PC-3 (cell line): ENCODE results near the gene SHISA6. TPM values are rescaled to one million over a fixed set of nuclear protein-coding genes. Genes with fewer than 3 reads are reported as not detected.

Experiments used
- ATAC-seq: fragments of 200-7000 bp; cut with Tn5 transposase; 2 replicates; pipeline ENCODE4 v1.9.1; 2020; ENCODE audit warnings: mild to moderate bottlenecking, moderate library complexity
- BruUV-seq: library from RNA; stranded (reverse); fragments of 400-500 nt; replicated peaks from 2 replicates; lab custom pipeline; 2021; lab: Mats Ljungman, UMichigan
- CTCF ChIA-PET: fragments of 300-600 bp; sonication (Branson Sonifier 250); formaldehyde crosslinking; loops from one replicate; lab custom pipeline; 2022; ENCODE audit warnings: antibody characterized with exemption; lab: Charles Lee
- POLR2A ChIA-PET: fragments of 300-600 bp; sonication (Branson Sonifier 250); formaldehyde crosslinking; loops from one replicate; lab custom pipeline; 2022; ENCODE audit warnings: antibody characterized with exemption; ENCODE audit not compliant: unreplicated experiment; lab: Charles Lee
- DNase-seq: peaks from one replicate; pipeline ENCODE4 v3.0.0-alpha.2; 2015
- H2AFZ ChIP-seq: fragments of 300-600 bp; sonication (generic); 2 replicates; pipeline ENCODE4 v1.6.0; 2016; ENCODE audit warnings: antibody characterized with exemption, low read length
- H3F3A ChIP-seq: fragments of 300-600 bp; sonication (generic); one replicate; pipeline ENCODE4 v1.6.0; 2017; ENCODE audit warnings: antibody characterized with exemption, low read length, control low read depth, mild to moderate bottlenecking; ENCODE audit not compliant: unreplicated experiment
- H3K27ac ChIP-seq: fragments of 300-600 bp; sonication (generic); 2 replicates; pipeline ENCODE4 v1.5.1; 2016; ENCODE audit warnings: mild to moderate bottlenecking, low read length
- H3K27me3 ChIP-seq: fragments of 300-600 bp; sonication (generic); 2 replicates; pipeline ENCODE4 v1.6.1; 2016; ENCODE audit warnings: low read length, mixed read lengths
- H3K36me3 ChIP-seq: fragments of 300-600 bp; sonication (generic); 2 replicates; pipeline ENCODE4 v1.6.1; 2016; ENCODE audit warnings: low read depth, mixed run types, low read length, mixed read lengths
- H3K4me1 ChIP-seq: fragments of 300-600 bp; sonication (generic); 2 replicates; pipeline ENCODE4 v1.5.1; 2016; ENCODE audit warnings: low read length; ENCODE audit not compliant: insufficient read depth
- H3K4me2 ChIP-seq: fragments of 300-600 bp; sonication (generic); 2 replicates; pipeline ENCODE4 v1.6.0; 2016; ENCODE audit warnings: low read length
- H3K4me3 ChIP-seq: fragments of 300-600 bp; sonication (generic); 2 replicates; pipeline ENCODE4 v1.5.1; 2016; ENCODE audit warnings: mild to moderate bottlenecking, low read length, mixed read lengths
- H3K79me2 ChIP-seq: fragments of 300-600 bp; sonication (generic); 2 replicates; pipeline ENCODE4 v1.6.1; 2017; ENCODE audit warnings: low read length, mixed read lengths
- H3K9ac ChIP-seq: fragments of 300-600 bp; sonication (generic); 2 replicates; pipeline ENCODE4 v1.6.0; 2016; ENCODE audit warnings: mild to moderate bottlenecking, low read length
- H3K9me2 ChIP-seq: fragments of 300-600 bp; sonication (generic); replicated peaks from 2 replicates; pipeline ENCODE4 v1.6.1; 2016; ENCODE audit warnings: mixed run types, low read length, mixed read lengths
- H3K9me3 ChIP-seq: fragments of 300-600 bp; sonication (generic); 2 replicates; pipeline ENCODE4 v1.6.1; 2016; ENCODE audit warnings: low read length, mixed read lengths
- H4K20me1 ChIP-seq: fragments of 300-600 bp; sonication (generic); 2 replicates; pipeline ENCODE4 v1.6.1; 2016; ENCODE audit warnings: low read length, mixed read lengths
- CTCF ChIP-seq: fragments of 300-600 bp; sonication (generic); conservative IDR thresholded peaks from 2 replicates; pipeline ENCODE4 v1.5.1; 2017; ENCODE audit warnings: antibody characterized with exemption, low read depth, mild to moderate bottlenecking, low read length
- EZH2 ChIP-seq: fragments of 300-600 bp; sonication (generic); IDR thresholded peaks from one replicate; pipeline ENCODE4 v1.6.1; 2017; ENCODE audit warnings: antibody characterized with exemption, mild to moderate bottlenecking, low read length; ENCODE audit not compliant: unreplicated experiment
- EZH2phosphoT487 ChIP-seq: fragments of 300-600 bp; sonication (generic); IDR thresholded peaks from 2 replicates; pipeline ENCODE4 v1.6.1; 2018; ENCODE audit warnings: mild to moderate bottlenecking, antibody characterized with exemption, low read length, borderline replicate concordance
- intact Hi-C: fragments of 100-400 bp; cut with micrococcal nuclease; formaldehyde crosslinking; loops from 2 replicates; pipeline ENCODE4 v1.9.0; 2023
- total RNA-seq: library from RNA; depleted of rRNA; stranded (reverse); fragments of >200 nt; gene quantifications from 2 replicates; pipeline ENCODE4 v1.2.3, GENCODE V29; 2014

Gene SHISA6
- total RNA-seq, 1 experiment from 2014 or later, result not detected

- Histone ChIP-seq H3K9ac (no peak overlapping the region), H3K27me3 (no peaks in the 10 kb centered on the region), H3K79me2 (no peaks in the 10 kb centered on the region), H4K20me1 (no peaks in the 10 kb centered on the region), H3K4me1 (no peaks in the 10 kb centered on the region), H3K4me2 (no peak overlapping the region), H3K27ac (no peak overlapping the region), H3F3A (no peaks in the 10 kb centered on the region), H2AFZ (no peak overlapping the region), H3K9me3 (no peaks in the 10 kb centered on the region), H3K36me3 (no peaks in the 10 kb centered on the region), H3K9me2 (no peaks in the 10 kb centered on the region), H3K4me3 (no peak overlapping the region)
- TF ChIP-seq EZH2phosphoT487 (no peak), EZH2 (no peak), CTCF (no peak)
- ChIA-PET CTCF (no interaction called here), POLR2A (no interaction called here)
- no TSS peak for BruUV-seq
- intact Hi-C loops, result no loop called here
- DNase-seq (no peak), ATAC-seq (no peak)
Measured at GRCh38 chr17:11205659-11206058, 35.4 kb upstream of the SHISA6 start.

GRCh38 chr17:11209906-11210305 is 31.1 kb upstream of the SHISA6 start:
- Histone ChIP-seq H3K4me3 (no peak overlapping the region), H3K79me2 (no peaks in the 10 kb centered on the region), H4K20me1 (no peaks in the 10 kb centered on the region), H3K4me2 (no peak overlapping the region), H3K9me2 (no peaks in the 10 kb centered on the region), H3K27me3 (no peaks in the 10 kb centered on the region), H3K36me3 (no peaks in the 10 kb centered on the region), H3F3A (no peaks in the 10 kb centered on the region), H2AFZ (no peak overlapping the region), H3K9me3 (no peaks in the 10 kb centered on the region), H3K9ac (no peak overlapping the region), H3K4me1 (no peaks in the 10 kb centered on the region), H3K27ac (no peak overlapping the region)
- ATAC-seq (no peak), DNase-seq (no peak)
- BruUV-seq, result no TSS peak
- CTCF ChIA-PET, result no interaction called here
- POLR2A ChIA-PET, result no interaction called here
- TF ChIP-seq CTCF, result no peak
- intact Hi-C loops, result no loop called here

GRCh38 chr17:11212792-11213191 is 28.2 kb upstream of the SHISA6 start:
- Histone ChIP-seq H3K36me3 (no peaks in the 10 kb centered on the region), H3K79me2 (no peaks in the 10 kb centered on the region), H3F3A (no peaks in the 10 kb centered on the region), H3K4me2 (no peak overlapping the region), H4K20me1 (no peaks in the 10 kb centered on the region), H3K9ac (no peak overlapping the region), H3K9me3 (no peaks in the 10 kb centered on the region), H3K9me2 (no peaks in the 10 kb centered on the region), H3K4me1 (no peaks in the 10 kb centered on the region), H3K27ac (no peak overlapping the region), H3K27me3 (no peaks in the 10 kb centered on the region), H3K4me3 (no peak overlapping the region), H2AFZ (no peak overlapping the region)
- CTCF ChIA-PET, result no interaction called here
- intact Hi-C loops, result no loop called here
- ATAC-seq, result no peak
- DNase-seq, result no peak
- POLR2A ChIA-PET, result no interaction called here
- BruUV-seq, result no TSS peak
- TF ChIP-seq EZH2phosphoT487 (no peak), EZH2 (no peak), CTCF (no peak)
